ENCODE results near the gene MMP23B.
"Not testable (repeated sequence)": the region's sequence is repeated elsewhere in the genome, so short reads cannot be mapped to it uniquely, and the experiment has no call there.

The MMP23B gene

DNA sequence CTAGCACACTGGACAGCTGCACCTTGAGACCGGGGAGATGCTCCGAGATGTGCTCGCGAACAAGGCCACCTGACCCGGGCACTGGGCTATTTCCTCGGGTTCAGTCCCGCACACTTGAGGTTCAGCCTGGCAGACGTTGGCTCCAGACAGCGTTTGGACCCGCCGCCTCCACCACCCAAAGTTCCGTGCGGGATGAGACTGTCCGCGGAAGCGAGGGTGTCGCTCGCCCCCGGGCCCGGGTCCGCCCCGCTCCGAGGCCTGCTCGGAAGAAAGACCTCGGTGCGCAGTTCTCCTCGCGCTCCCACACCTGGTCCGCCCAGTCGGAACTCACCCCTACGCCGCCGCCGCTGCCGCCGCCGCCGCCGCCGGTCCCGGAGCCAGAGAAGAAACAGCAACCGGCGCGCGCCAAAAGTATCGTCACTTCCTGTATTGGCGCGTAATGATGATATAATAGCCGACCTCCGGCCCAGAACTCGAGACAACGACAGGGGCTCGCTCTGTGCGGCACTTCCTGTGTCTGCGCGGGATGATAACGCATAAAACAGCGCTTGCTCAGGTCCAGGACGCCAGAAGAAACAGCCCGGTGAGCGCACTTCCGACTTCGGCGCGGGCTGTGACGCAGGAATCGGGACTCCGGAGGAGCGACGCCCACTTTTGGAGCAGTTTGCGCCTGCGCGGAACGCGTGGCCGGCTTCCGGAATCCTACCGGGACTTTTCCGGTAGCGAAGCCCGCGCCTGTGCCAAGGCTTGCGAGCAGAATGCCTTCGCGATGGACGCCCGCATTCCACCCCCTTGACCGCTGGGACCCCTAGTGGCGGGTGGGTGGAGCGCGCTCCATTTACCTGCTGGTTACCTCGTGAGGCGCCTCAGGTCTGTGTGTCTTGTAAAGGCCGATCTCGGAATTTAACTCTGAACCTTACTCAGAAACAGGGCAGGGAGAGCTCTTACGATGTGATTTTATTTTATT is 26.9 kb downstream of the MMP23B start, which contains the start of gene CDK11B:
Gene CDK11B (minus strand): TSS at position 422 of the 967 bp plus-strand sequence. CDS start 1,519 bp downstream, outside the sequence.
- Histone ChIP-seq H3K36me3 (ENCODE audit: insufficient read depth) (peaks cover 19% of the 10 kb centered on the region; the same call in 1 of the 2 replicates), H3K4me2 (peak within 1 kb of the TSS; percentile 39; the same call in 1 of the 2 replicates), H3K27ac (peak within 1 kb of the TSS; percentile 75), H3K79me2 (ENCODE audit: insufficient read depth, low read depth) (peaks cover 13% of the 10 kb centered on the region; the same call in 1 of the 2 replicates), H2AFZ (ENCODE audit: low read depth) (peak within 1 kb of the TSS; percentile 52), H3K9ac (peak within 1 kb of the TSS; percentile 63; the same call in 1 of the 2 replicates)
- not testable (repeated sequence) for H3K27me3 ChIP-seq (ENCODE audit: insufficient read depth, low read depth); H3K4me1 ChIP-seq (ENCODE audit: low read depth, poor library complexity, severe bottlenecking); H4K20me1 ChIP-seq (ENCODE audit: insufficient read depth); H3K4me3 ChIP-seq (IDR thresholded peaks at IDR 0.05; ENCODE audit: insufficient read depth, low read depth, low read length)
- TF ChIP-seq, protein P1, sequence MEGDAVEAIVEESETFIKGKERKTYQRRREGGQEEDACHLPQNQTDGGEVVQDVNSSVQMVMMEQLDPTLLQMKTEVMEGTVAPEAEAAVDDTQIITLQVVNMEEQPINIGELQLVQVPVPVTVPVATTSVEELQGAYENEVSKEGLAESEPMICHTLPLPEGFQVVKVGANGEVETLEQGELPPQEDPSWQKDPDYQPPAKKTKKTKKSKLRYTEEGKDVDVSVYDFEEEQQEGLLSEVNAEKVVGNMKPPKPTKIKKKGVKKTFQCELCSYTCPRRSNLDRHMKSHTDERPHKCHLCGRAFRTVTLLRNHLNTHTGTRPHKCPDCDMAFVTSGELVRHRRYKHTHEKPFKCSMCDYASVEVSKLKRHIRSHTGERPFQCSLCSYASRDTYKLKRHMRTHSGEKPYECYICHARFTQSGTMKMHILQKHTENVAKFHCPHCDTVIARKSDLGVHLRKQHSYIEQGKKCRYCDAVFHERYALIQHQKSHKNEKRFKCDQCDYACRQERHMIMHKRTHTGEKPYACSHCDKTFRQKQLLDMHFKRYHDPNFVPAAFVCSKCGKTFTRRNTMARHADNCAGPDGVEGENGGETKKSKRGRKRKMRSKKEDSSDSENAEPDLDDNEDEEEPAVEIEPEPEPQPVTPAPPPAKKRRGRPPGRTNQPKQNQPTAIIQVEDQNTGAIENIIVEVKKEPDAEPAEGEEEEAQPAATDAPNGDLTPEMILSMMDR (conservative IDR thresholded peaks at IDR 0.05; ENCODE audit: low read depth, low read length) = peak; percentile 45; the same call in 1 of the 2 replicates

DNA sequence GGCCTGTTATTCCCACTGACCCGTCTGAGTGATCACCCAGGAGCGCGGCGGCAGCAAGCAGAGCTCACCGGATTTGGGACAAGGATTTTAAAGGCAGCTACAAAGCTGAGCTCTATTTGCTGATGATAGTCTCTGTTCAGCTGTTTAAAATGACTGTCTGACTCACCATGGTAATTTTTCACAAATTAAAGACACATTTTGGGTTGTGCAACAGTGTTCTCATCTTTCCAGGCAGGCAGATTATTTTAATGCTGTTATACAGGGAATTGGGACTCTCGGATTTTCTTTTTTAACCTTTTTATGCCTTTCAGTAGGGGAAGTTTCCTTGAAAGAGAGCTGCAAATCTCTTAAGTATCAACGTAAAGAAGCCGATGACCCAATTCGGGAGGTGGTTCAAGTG is 30.4 kb downstream of the MMP23B start:
- H3K9ac ChIP-seq; H3K4me1 ChIP-seq (ENCODE audit: low read depth, poor library complexity, severe bottlenecking); H3K4me2 ChIP-seq; H3K36me3 ChIP-seq (ENCODE audit: insufficient read depth); H4K20me1 ChIP-seq (ENCODE audit: insufficient read depth); H3K79me2 ChIP-seq (ENCODE audit: insufficient read depth, low read depth); H3K4me3 ChIP-seq (IDR thresholded peaks at IDR 0.05; ENCODE audit: insufficient read depth, low read depth, low read length); H3K27ac ChIP-seq; H2AFZ ChIP-seq (ENCODE audit: low read depth); H3K27me3 ChIP-seq (ENCODE audit: insufficient read depth, low read depth): not testable (repeated sequence)

DNA sequence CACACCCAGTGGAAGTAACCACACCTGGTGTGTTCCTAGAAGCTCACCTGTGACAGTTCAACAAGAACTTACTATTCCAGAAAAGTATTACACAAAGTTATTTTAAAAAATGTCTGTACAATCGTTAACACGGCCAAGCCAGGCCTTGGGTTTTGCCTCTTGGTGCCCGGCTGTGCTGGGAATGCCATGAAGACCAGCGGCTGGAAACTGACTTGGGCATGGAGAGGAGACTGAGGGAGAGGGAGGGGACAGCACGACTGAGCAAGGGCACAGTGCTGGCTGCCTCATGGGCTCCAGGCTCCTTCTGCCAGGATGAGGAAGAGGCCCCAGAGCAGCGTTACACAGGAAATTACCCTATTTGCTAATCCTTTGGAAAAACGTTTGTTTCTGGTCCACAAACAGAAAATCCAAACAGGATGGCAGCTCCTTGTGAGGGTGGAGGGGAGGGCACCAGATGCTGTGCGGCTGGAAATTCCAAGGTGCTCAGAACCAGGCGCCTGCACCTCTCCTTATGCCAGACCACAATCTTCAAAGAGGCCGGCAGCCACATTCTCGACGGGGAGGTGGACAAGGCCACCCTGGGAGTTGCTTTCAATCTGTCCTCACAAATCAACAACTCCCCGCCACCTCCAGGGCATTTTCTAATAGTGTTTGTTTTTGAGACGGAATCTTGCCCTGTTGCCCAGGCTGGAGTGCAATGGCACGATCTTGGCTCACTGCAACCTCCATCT is 31.0 kb downstream of the MMP23B start:
- not testable (repeated sequence) for H4K20me1 ChIP-seq (ENCODE audit: insufficient read depth); H2AFZ ChIP-seq (ENCODE audit: low read depth); H3K27ac ChIP-seq; H3K4me1 ChIP-seq (ENCODE audit: low read depth, poor library complexity, severe bottlenecking); H3K9ac ChIP-seq; H3K36me3 ChIP-seq (ENCODE audit: insufficient read depth); H3K79me2 ChIP-seq (ENCODE audit: insufficient read depth, low read depth); H3K4me3 ChIP-seq (IDR thresholded peaks at IDR 0.05; ENCODE audit: insufficient read depth, low read depth, low read length); H3K4me2 ChIP-seq; H3K27me3 ChIP-seq (ENCODE audit: insufficient read depth, low read depth)

DNA sequence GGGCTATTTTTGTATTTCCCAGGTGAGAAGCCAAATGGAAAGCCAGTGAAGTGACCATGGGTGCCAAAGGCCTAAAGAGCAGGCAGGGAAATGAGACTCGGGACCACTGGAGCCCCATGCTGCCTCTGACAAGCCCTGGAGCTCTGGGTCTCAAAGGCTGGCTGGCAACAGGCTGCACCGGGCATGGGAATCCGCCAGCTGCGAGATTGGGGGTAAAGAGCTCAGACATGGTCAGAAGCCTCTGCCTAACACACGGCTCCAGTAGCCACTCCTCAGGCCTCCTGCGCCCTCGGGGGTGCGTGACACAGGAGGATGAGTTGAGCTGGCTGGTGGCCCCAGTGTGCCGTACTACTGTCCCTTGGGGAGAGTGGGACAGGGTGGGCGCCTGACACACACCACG is 32.3 kb downstream of the MMP23B start:
- H3K27me3 ChIP-seq (ENCODE audit: insufficient read depth, low read depth); H3K27ac ChIP-seq; H2AFZ ChIP-seq (ENCODE audit: low read depth); H3K9ac ChIP-seq; H3K4me1 ChIP-seq (ENCODE audit: low read depth, poor library complexity, severe bottlenecking); H3K4me3 ChIP-seq (IDR thresholded peaks at IDR 0.05; ENCODE audit: insufficient read depth, low read depth, low read length); H3K4me2 ChIP-seq; H4K20me1 ChIP-seq (ENCODE audit: insufficient read depth); H3K36me3 ChIP-seq (ENCODE audit: insufficient read depth); H3K79me2 ChIP-seq (ENCODE audit: insufficient read depth, low read depth): not testable (repeated sequence)

DNA sequence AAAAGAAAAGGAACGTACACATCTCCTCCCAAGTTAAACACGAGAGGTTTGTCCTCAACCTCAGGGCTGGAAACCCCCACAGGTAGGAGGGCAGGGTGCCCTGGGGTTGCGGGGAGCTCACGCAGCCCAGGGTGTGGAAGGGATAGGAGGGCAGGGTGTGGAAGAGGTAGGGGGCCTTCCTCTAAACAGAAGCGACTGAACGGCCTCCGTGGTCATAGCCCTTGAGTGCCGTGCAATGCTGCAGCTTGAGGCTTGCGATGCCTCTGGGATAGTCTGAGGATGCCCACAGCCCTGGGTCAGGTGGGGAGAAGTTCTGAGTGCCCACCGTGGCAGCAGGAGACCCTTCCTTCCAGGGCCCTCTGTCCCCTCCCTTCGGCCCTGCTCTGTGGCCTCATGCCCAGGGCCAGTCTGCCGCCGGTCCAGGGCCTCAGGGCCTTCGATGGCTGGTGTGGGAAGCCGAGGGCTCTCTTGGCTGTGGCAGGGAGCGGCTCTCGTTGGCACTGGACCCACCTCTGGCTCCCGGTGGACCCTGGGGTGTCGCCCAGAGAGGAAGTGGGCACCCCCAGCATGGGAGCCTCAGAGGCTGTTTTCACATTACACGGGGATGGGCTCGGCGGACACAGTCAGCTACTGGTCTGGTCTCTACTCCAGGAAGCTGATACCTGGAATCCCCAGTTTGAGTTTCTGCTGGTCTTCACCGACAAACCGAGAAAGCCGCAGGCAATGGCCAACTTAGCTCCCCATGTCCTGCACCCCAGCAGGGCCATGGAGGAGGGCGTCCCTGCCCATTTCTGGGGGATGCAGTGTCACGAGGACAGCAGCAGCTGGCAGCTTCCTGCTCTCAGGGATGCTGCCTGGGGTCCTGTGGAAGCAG is 33.2 kb downstream of the MMP23B start:
- TF ChIP-seq, protein P1 (conservative IDR thresholded peaks at IDR 0.05; ENCODE audit: low read depth, low read length) = no peak
- Histone ChIP-seq H4K20me1 (ENCODE audit: insufficient read depth) (no peaks in the 10 kb centered on the region), H3K4me3 (IDR thresholded peaks at IDR 0.05; ENCODE audit: insufficient read depth, low read depth, low read length) (no peak overlapping the region)

More for the DNA sequence above, 33.2 kb downstream of the MMP23B start:
- Histone ChIP-seq H3K9ac (no peak overlapping the region), H3K27ac (no peak overlapping the region), H3K36me3 (ENCODE audit: insufficient read depth) (no peaks in the 10 kb centered on the region), H2AFZ (ENCODE audit: low read depth) (no peak overlapping the region), H3K4me2 (no peak overlapping the region), H3K27me3 (ENCODE audit: insufficient read depth, low read depth) (no peaks in the 10 kb centered on the region), H3K79me2 (ENCODE audit: insufficient read depth, low read depth) (no peaks in the 10 kb centered on the region), H3K4me1 (ENCODE audit: low read depth, poor library complexity, severe bottlenecking) (no peaks in the 10 kb centered on the region)
